ENCODE measurements around the gene ENPP7. TPM values are rescaled to one million over a fixed set of nuclear protein-coding genes. Genes with fewer than 3 reads are reported as not detected.

The ENPP7 gene
- total RNA-seq, 6 experiments from 2014 or later = not detected

- no peak for TF ChIP-seq CTCF (IDR thresholded peaks at IDR 0.05)
- no peak for DNase-seq
- H3K4me1 Mint-ChIP-seq (ENCODE audit: low read depth) = peaks cover 11% of the 10 kb centered on the region; the same call in 1 of the 2 replicates
- no peak overlapping the region for H3K4me3 Mint-ChIP-seq
- no peaks in the 10 kb centered on the region for H3K36me3 Mint-ChIP-seq (ENCODE audit: low read depth)
- peaks cover 63% of the 10 kb centered on the region for H3K27me3 Mint-ChIP-seq (ENCODE audit: insufficient read depth)
- H3K9me3 Mint-ChIP-seq = no peaks in the 10 kb centered on the region
- H3K27ac Mint-ChIP-seq = no peak overlapping the region
Observed at GRCh38 chr17:79740413-79740812, 9.7 kb downstream of the ENPP7 start.

- no peak overlapping the region for H3K4me3 Mint-ChIP-seq
- no peaks in the 10 kb centered on the region for H3K36me3 Mint-ChIP-seq (ENCODE audit: low read depth)
- H3K4me1 Mint-ChIP-seq (ENCODE audit: low read depth) = peaks cover 11% of the 10 kb centered on the region; the same call in 1 of the 2 replicates
- no peak for DNase-seq
- H3K9me3 Mint-ChIP-seq = no peaks in the 10 kb centered on the region
- peaks cover 61% of the 10 kb centered on the region for H3K27me3 Mint-ChIP-seq (ENCODE audit: insufficient read depth)
- no peak for TF ChIP-seq CTCF (IDR thresholded peaks at IDR 0.05)
- no peak overlapping the region for H3K27ac Mint-ChIP-seq
Observed at GRCh38 chr17:79741401-79741750, 10.6 kb downstream of the ENPP7 start.

- Mint-ChIP-seq H3K36me3 (ENCODE audit: low read depth) (no peaks in the 10 kb centered on the region), H3K27me3 (ENCODE audit: insufficient read depth) (peaks cover 63% of the 10 kb centered on the region), H3K4me3 (no peak overlapping the region), H3K9me3 (no peaks in the 10 kb centered on the region), H3K4me1 (ENCODE audit: low read depth) (peaks cover 12% of the 10 kb centered on the region; the same call in 1 of the 2 replicates), H3K27ac (no peak overlapping the region)
- DNase-seq = peak; percentile 31
- peak; percentile 93 for TF ChIP-seq CTCF (IDR thresholded peaks at IDR 0.05)
Observed at GRCh38 chr17:79741751-79742588, 11.2 kb downstream of the ENPP7 start.

- no peak overlapping the region for H3K4me3 Mint-ChIP-seq
- peaks cover 67% of the 10 kb centered on the region for H3K27me3 Mint-ChIP-seq (ENCODE audit: insufficient read depth)
- no peak for DNase-seq
- no peaks in the 10 kb centered on the region for H3K36me3 Mint-ChIP-seq (ENCODE audit: low read depth)
- H3K9me3 Mint-ChIP-seq = no peaks in the 10 kb centered on the region
- H3K27ac Mint-ChIP-seq = no peak overlapping the region
- no peak for TF ChIP-seq CTCF (IDR thresholded peaks at IDR 0.05)
- peaks cover 14% of the 10 kb centered on the region; the same call in 1 of the 2 replicates for H3K4me1 Mint-ChIP-seq (ENCODE audit: low read depth)
Observed at GRCh38 chr17:79742589-79742918, 11.8 kb downstream of the ENPP7 start.

GRCh38 chr17:79742951-79743476 is 12.3 kb downstream of the ENPP7 start:
- H3K36me3 Mint-ChIP-seq (ENCODE audit: low read depth) = no peaks in the 10 kb centered on the region
- H3K27me3 Mint-ChIP-seq (ENCODE audit: insufficient read depth) = peaks cover 65% of the 10 kb centered on the region
- H3K27ac Mint-ChIP-seq = no peak overlapping the region
- DNase-seq = no peak
- H3K4me3 Mint-ChIP-seq = no peak overlapping the region
- no peak for TF ChIP-seq CTCF (IDR thresholded peaks at IDR 0.05)
- no peaks in the 10 kb centered on the region for H3K9me3 Mint-ChIP-seq
- H3K4me1 Mint-ChIP-seq (ENCODE audit: low read depth) = peaks cover 14% of the 10 kb centered on the region; the same call in 1 of the 2 replicates

All from HFFc6 (cell line).